Esophagus muscularis mucosa (tissue), 4 donors: ENCODE measurements around the gene LRRFIP2.
"Not testable (repeated sequence)": the region's sequence is repeated elsewhere in the genome, so short reads cannot be mapped to it uniquely, and the experiment has no call there.

ENCODE experiments used
- CTCF ChIP-seq, 3 experiments: fragments of 200-600 bp in 2 of 3; fragments of 450-650 bp in 1 of 3; sonication (generic) in 2 of 3; IDR thresholded peaks; one replicate each; pipeline ENCODE4 v1.5.1; 2017 to 2019; ENCODE audit warnings: antibody characterized with exemption in 3 of 3, mild to moderate bottlenecking in 2 of 3, moderate library complexity in 1 of 3
- EP300 ChIP-seq: sonication (generic); formaldehyde crosslinking; IDR thresholded peaks from one replicate; pipeline ENCODE4 v1.6.1; 2017; ENCODE audit warnings: antibody characterized with exemption
- POLR2A ChIP-seq: fragments of 450-650 bp; IDR thresholded peaks from one replicate; pipeline ENCODE4 v1.6.1; 2017; ENCODE audit warnings: antibody characterized with exemption, moderate library complexity, mild to moderate bottlenecking, low read depth
- POLR2AphosphoS5 ChIP-seq, 2 donors: sonication (generic); formaldehyde crosslinking; IDR thresholded peaks; one replicate each; pipeline ENCODE4 v1.6.1; 2017; ENCODE audit warnings: antibody characterized with exemption in 2 of 2

GRCh38 chr3:37146927-37147326 lies 27.5 kb downstream of the LRRFIP2 start:
- TF ChIP-seq CTCF (IDR thresholded peaks at IDR 0.05); POLR2A; EP300; POLR2AphosphoS5 (IDR thresholded peaks at IDR 0.05): not testable (repeated sequence)
